Hippocampal formation (tissue), 2 donors: ENCODE measurements around the gene TRAF3.
"Not testable (repeated sequence)": the region's sequence is repeated elsewhere in the genome, so short reads cannot be mapped to it uniquely, and the experiment has no call there.

Source experiments
- DNase-seq, 2 donors: peaks; one replicate each; lab custom pipeline; 2025; lab: John Stamatoyannopoulos, UW

The TRAF3 gene

GRCh38 chr14:102807013-102807406 lies 29.8 kb downstream of the TRAF3 start:
- no peak for DNase-seq

- no peak for DNase-seq
Measured at GRCh38 chr14:102809870-102810269, 32.6 kb downstream of the TRAF3 start.

DNA sequence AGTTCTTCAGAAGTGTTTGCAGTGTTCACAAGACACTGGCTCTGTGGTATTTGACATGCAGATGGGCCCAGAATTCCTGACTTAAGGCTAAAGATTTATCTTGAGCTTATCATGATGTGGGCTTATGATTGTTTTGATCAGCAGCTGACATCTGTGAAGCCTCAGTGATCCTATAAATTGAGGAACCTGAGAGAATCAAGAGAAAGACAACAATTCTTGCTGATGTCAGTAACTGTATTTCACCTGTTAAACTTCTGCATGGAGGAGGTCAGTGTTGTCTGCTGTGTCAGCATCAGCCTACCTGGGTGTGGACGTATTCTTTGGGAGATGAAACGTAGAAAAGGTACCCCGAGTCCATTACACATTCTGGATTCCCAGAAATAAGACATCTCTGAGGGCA lies 33.3 kb downstream of the TRAF3 start:
- DNase-seq, result no peak

- no peak for DNase-seq
Measured at GRCh38 chr14:102811254-102811963, 34.2 kb downstream of the TRAF3 start.

GRCh38 chr14:102811971-102812370 lies 34.7 kb downstream of the TRAF3 start:
- no peak for DNase-seq

- no peak for DNase-seq
Measured at GRCh38 chr14:102813691-102814090, 36.4 kb downstream of the TRAF3 start.

GRCh38 chr14:102817318-102817717 lies 40.1 kb downstream of the TRAF3 start:
- DNase-seq, result no peak

GRCh38 chr14:102817942-102818940 lies 41.0 kb downstream of the TRAF3 start:
- no peak for DNase-seq

DNA sequence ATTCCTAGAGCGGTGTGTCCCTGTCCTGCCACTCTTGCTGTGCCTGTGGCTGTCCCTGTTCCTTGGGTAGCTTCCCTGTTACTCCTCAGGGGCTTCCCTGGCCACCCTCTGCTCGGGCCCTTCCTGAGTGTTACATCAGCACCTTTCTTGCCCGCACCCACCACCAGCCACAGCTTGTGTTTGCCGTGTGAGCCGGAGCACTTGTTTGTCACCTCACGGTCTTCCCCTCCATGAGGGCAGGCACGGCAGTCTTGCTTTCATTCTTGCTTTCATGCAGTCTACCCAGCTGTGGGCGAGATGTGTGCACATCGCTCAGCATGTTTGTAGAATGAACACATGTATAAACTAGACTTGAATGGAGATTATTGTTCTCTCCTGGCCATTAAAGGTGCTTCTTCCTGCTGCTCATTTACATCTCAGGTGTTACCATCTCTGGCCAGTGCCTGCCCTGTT lies 42.0 kb downstream of the TRAF3 start:
- DNase-seq, result no peak

DNA sequence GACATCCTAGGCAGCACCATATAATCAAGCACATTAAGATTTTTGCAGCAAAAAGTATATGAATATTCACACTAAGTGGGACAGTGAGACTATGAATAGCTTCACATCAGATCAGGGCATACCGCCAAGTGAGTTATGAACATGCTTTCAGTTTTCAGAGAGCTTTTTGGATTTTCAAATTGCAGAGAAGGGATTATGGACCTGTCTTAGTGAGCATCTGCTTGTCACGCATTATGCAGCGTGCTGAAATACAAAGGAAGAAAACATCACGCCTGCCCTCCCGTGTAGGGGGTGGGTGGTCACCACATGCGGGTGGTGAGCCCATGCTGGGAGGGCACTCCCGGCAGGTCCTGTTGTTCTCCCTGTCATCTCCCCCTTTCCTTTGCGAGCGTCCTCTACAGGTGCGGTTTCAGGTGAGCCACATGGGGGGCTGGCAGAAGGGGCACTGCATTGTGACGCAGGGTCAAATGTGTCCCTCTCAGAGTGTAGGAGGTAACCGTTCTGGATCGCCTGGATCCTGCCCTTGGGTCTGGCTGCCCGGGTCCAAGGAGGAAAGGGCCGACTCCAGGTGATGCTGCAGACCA lies 42.6 kb downstream of the TRAF3 start:
- no peak for DNase-seq

- DNase-seq, result no peak
Measured at GRCh38 chr14:102821252-102821651, 44.0 kb downstream of the TRAF3 start.

DNA sequence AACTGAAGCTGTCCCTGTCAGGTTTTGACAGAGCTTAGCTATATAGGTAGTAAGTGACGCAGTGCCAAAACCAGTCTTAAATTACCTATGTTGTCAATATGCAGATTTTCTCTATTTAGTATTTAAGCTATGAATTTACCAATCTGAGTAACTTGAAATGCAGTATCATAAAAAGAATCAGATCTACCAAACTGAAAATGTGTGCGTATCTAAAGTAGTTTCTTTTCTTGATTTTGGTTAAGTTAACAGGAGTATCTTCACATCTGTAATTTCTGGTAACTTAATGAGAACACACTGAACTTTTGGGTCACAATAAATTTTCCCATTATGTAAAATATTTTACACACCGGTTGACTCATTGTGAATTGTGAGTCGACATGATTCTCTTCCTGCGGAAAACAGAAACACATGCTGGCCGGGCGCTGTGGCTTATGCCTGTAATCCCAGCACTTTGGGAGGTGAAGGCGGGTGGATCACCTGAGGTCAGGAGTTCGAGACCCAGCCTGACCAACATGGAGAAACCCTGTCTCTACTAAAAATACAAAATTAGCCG lies 45.1 kb downstream of the TRAF3 start:
- DNase-seq, result no peak

GRCh38 chr14:102822887-102823286 lies 45.6 kb downstream of the TRAF3 start:
- not testable (repeated sequence) for DNase-seq

DNA sequence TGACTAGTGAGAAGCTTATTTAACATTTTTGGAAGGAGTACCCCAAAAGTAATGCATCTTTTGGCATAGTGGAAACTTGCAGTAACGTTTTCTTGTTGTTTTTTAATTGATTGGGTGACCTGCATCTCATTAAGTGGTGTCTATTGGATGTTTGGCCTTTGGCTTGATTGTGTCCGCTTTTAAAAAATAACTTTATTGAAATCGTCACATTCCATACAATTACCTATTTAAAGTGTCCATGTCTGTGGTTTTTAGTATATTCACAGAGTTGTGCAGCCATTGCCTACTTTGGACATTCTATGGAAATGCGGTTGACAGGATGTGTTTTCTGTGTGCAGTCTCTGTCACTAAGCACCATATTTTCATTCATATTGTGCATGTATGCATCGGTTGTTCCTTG lies 46.3 kb downstream of the TRAF3 start:
- no peak for DNase-seq

DNA sequence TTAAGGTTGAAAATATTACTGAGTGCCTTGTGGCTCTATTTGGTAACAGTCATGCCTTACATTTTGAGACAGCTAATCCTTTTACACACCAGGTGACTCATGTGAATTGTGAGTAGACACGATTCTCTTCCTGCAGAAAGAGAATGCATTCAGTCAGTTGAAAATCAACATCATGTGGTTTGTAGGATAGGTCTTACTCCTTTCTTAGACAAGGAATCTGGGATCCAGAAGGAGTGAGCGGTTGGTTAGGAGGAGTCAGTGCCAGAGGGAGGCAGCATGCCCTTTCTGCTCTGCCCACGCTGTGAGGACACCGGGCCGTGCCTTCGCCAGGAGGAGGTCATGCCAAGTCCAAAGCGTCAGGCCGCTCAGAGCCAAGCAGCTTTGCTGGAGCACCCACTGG lies 47.6 kb downstream of the TRAF3 start:
- no peak for DNase-seq

GRCh38 chr14:102825307-102826095 lies 48.3 kb downstream of the TRAF3 start:
- DNase-seq, result no peak

GRCh38 chr14:102826161-102826560 lies 48.9 kb downstream of the TRAF3 start:
- no peak for DNase-seq

- DNase-seq, result no peak
Measured at GRCh38 chr14:102826751-102827675, 49.8 kb downstream of the TRAF3 start.

GRCh38 chr14:102827716-102828115 lies 50.5 kb downstream of the TRAF3 start:
- no peak for DNase-seq

DNA sequence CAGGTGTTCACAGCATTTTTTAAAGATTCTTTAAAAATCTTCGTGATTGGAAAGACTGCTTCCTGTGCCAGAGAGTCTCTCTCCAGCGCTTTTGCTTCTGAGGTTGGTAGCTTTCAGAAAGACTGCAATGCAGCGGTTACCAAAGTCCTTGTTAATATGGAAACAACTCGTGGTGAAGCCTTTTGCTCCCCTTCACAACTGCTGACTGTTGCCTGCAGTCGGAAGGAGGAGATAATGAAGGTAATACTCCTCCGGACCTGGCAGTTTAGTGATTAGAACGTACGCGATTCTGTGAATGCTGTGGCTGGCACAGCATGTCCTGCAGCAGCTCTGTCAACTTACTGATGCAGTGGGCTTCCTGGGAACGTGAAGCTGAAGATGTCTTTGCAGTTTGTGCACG lies 50.9 kb downstream of the TRAF3 start:
- no peak for DNase-seq
